Trophoblast cell (in vitro differentiated cells and primary cell): Measurements from ENCODE around the gene WDR5B.
"Not testable (repeated sequence)": the region's sequence is repeated elsewhere in the genome, so short reads cannot be mapped to it uniquely, and the experiment has no call there.

ENCODE experiments used
- DNase-seq, 2 donors: peaks; one replicate each; pipeline ENCODE4 v3.0.0-alpha.2; 2016
- H2AFZ ChIP-seq: 2 replicates; pipeline ENCODE4 v1.6.1; 2013; ENCODE audit warnings: low read length, moderate library complexity, mild to moderate bottlenecking; ENCODE audit not compliant: insufficient read depth, poor library complexity
- H2AK5ac ChIP-seq: 2 replicates; pipeline ENCODE4 v1.6.1; 2013; ENCODE audit warnings: mild to moderate bottlenecking, low read length
- H2BK120ac ChIP-seq: 2 replicates; pipeline ENCODE4 v1.6.1; 2013; ENCODE audit warnings: low read length, mild to moderate bottlenecking, moderate library complexity; ENCODE audit not compliant: insufficient read depth, poor library complexity
- H2BK12ac ChIP-seq: 2 replicates; pipeline ENCODE4 v1.6.1; 2013; ENCODE audit warnings: mild to moderate bottlenecking, low read length, moderate library complexity
- H2BK5ac ChIP-seq: 2 replicates; pipeline ENCODE4 v1.6.1; 2013; ENCODE audit warnings: low read length, low read depth, moderate library complexity, mild to moderate bottlenecking; ENCODE audit not compliant: poor library complexity
- H3K14ac ChIP-seq: 2 replicates; pipeline ENCODE4 v1.6.1; 2013; ENCODE audit warnings: mild to moderate bottlenecking, low read length
- H3K18ac ChIP-seq: 2 replicates; pipeline ENCODE4 v1.6.1; 2013; ENCODE audit warnings: mild to moderate bottlenecking, low read length
- H3K23ac ChIP-seq: 2 replicates; pipeline ENCODE4 v1.6.1; 2013; ENCODE audit warnings: low read length
- H3K27ac ChIP-seq: 2 replicates; pipeline ENCODE4 v1.5.1; 2013; ENCODE audit warnings: low read depth, mild to moderate bottlenecking, inconsistent platforms, low read length, moderate library complexity
- H3K27me3 ChIP-seq: 2 replicates; pipeline ENCODE4 v1.6.1; 2013; ENCODE audit warnings: inconsistent platforms, mild to moderate bottlenecking, low read length, moderate library complexity; ENCODE audit not compliant: insufficient read depth
- H3K36me3 ChIP-seq, 2 experiments: 1 replicate in 1 of 2; 2 replicates in 1 of 2; pipeline ENCODE4 v1.6.1; 2013; ENCODE audit warnings: low read length in 2 of 2, mild to moderate bottlenecking in 2 of 2, moderate library complexity in 1 of 2; ENCODE audit not compliant: insufficient read depth in 2 of 2, control insufficient read depth in 1 of 2
- H3K4ac ChIP-seq: 2 replicates; pipeline ENCODE4 v1.6.1; 2013; ENCODE audit warnings: low read depth, mild to moderate bottlenecking, low read length, moderate library complexity
- H3K4me1 ChIP-seq, 2 experiments: 1 replicate in 1 of 2; 2 replicates in 1 of 2; pipeline ENCODE4 v1.6.1; 2013; ENCODE audit warnings: low read length in 2 of 2, mild to moderate bottlenecking in 2 of 2, moderate library complexity in 1 of 2; ENCODE audit not compliant: insufficient read depth in 2 of 2, control insufficient read depth in 1 of 2
- H3K4me2 ChIP-seq: 2 replicates; pipeline ENCODE4 v1.6.1; 2013; ENCODE audit warnings: inconsistent platforms, mild to moderate bottlenecking, low read length, moderate library complexity
- H3K4me3 ChIP-seq: 2 replicates; pipeline ENCODE4 v1.5.1; 2013; ENCODE audit warnings: mild to moderate bottlenecking, low read depth, low read length, inconsistent platforms
- H3K79me1 ChIP-seq: one replicate; pipeline ENCODE4 v1.6.1; 2013; ENCODE audit warnings: low read length
- H3K79me2 ChIP-seq: 2 replicates; pipeline ENCODE4 v1.6.1; 2013; ENCODE audit warnings: low read length, mild to moderate bottlenecking; ENCODE audit not compliant: control insufficient read depth, insufficient read depth, poor library complexity
- H3K9ac ChIP-seq: 2 replicates; pipeline ENCODE4 v1.6.1; 2013; ENCODE audit warnings: mild to moderate bottlenecking, low read length
- H3K9me3 ChIP-seq: 2 replicates; pipeline ENCODE4 v1.6.1; 2013; ENCODE audit warnings: low read depth, mild to moderate bottlenecking, control low read depth, inconsistent platforms, low read length; ENCODE audit not compliant: insufficient read depth
- H4K12ac ChIP-seq: 2 replicates; pipeline ENCODE4 v1.6.1; 2013; ENCODE audit warnings: low read depth, mild to moderate bottlenecking, low read length, moderate library complexity
- H4K8ac ChIP-seq: 2 replicates; pipeline ENCODE4 v1.6.1; 2013; ENCODE audit warnings: low read depth, mild to moderate bottlenecking, low read length, moderate library complexity
- H4K91ac ChIP-seq: one replicate; pipeline ENCODE4 v1.6.1; 2013; ENCODE audit warnings: low read depth, mild to moderate bottlenecking, low read length, moderate library complexity
- WGBS: extraction: QIAGEN DNeasy Blood & Tissue Kit; methylation state at CpG from one replicate; pipeline ENCODE4 v1.1.7; 2013; ENCODE audit warnings: missing lambda C conversion rate; ENCODE audit not compliant: insufficient read length, insufficient coverage; ENCODE audit errors: extremely low coverage; 5-methylcytosine and 5-hydroxymethylcytosine counted together

Gene WDR5B

DNA sequence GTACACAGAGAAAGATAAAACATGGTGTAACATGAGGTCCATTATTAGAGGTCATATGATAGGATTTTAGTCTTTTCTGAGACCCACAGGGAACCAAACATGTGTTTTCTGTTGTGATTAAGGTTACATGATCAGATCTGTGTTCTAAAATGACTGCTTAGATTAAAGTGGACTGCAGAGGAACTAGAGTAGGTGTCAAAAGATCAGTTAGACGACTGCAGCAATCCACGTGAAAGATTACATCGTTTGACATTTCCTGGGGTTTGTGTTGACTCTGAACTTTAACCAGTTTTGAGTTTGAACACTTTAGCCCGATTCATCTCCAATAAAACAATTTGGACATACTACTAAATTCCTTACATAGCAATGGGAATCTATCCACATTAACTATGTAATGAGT is 37.9 kb downstream of the WDR5B start:
- Histone ChIP-seq H3K4me2 (no peak overlapping the region), H3K18ac (no peak overlapping the region), H2AK5ac (no peak overlapping the region), H3K9ac (no peak overlapping the region), H3K79me1 (no peaks in the 10 kb centered on the region), H3K4me3 (no peak overlapping the region), H2BK12ac (no peak overlapping the region), H3K36me3 (no peaks in the 10 kb centered on the region), H3K27me3 (no peaks in the 10 kb centered on the region), H3K4me1 (no peaks in the 10 kb centered on the region), H3K9me3 (no peaks in the 10 kb centered on the region), H4K8ac (no peak overlapping the region), H2BK5ac (no peak overlapping the region), H3K4ac (no peak overlapping the region), H4K91ac (no peak overlapping the region), H3K79me2 (peaks cover 3% of the 10 kb centered on the region), H2BK120ac (no peak overlapping the region), H2AFZ (no peak overlapping the region), H4K12ac (no peak overlapping the region), H3K23ac (no peak overlapping the region), H3K27ac (no peak overlapping the region), H3K14ac (no peak overlapping the region)
- WGBS = no CpG with 5 or more reads among the region's 4 CpGs
- no peak for DNase-seq

GRCh38 chr3:122374034-122374433 is 41.8 kb downstream of the WDR5B start:
- no peak for DNase-seq
- Histone ChIP-seq H3K9me3 (no peaks in the 10 kb centered on the region), H2BK120ac (no peak overlapping the region), H3K27ac (no peak overlapping the region), H3K9ac (no peak overlapping the region), H2AK5ac (no peak overlapping the region), H2BK12ac (no peak overlapping the region), H2AFZ (no peak overlapping the region), H2BK5ac (no peak overlapping the region), H3K14ac (no peak overlapping the region), H3K4me3 (no peak overlapping the region), H3K18ac (no peak overlapping the region), H3K36me3 (peaks cover 2% of the 10 kb centered on the region in 2 experiments), H3K4ac (no peak overlapping the region), H3K4me2 (no peak overlapping the region), H3K4me1 (no peaks in the 10 kb centered on the region), H4K91ac (no peak overlapping the region), H3K23ac (no peak overlapping the region), H3K79me2 (no peaks in the 10 kb centered on the region), H4K8ac (no peak overlapping the region), H4K12ac (no peak overlapping the region), H3K27me3 (no peaks in the 10 kb centered on the region), H3K79me1 (no peaks in the 10 kb centered on the region)
- no CpG with 5 or more reads among the region's 1 CpG for WGBS

DNA sequence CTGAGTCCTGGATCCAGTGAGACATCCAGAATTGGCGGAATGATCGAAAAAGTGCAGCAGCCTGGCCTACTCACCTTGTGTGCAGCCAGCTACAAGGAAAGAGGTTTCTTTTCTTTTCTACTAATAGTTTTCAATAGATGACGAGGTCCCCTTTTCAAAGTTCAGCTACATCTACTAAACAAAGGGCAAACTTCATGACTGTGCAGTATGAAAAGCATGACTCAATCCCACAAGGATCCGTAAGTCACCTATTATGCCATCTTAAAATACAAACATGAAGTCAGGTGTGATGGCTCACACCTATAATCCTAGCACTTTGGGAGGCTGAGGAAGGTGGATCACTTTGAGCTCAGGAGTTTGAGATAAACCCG is 49.5 kb downstream of the WDR5B start:
- no peak overlapping the region for H3K27ac ChIP-seq
- no peak overlapping the region for H2BK5ac ChIP-seq
- H4K91ac ChIP-seq = no peak overlapping the region
- H3K79me2 ChIP-seq = no peaks in the 10 kb centered on the region
- H3K27me3 ChIP-seq = no peaks in the 10 kb centered on the region
- peaks cover 5 to 12% of the 10 kb centered on the region in 2 experiments for H3K36me3 ChIP-seq
- no peak overlapping the region for H3K9ac ChIP-seq
- H2AFZ ChIP-seq = no peak overlapping the region
- H3K79me1 ChIP-seq = no peaks in the 10 kb centered on the region
- WGBS = no CpG with 5 or more reads among the region's 5 CpGs
- H4K8ac ChIP-seq = no peak overlapping the region
- H3K9me3 ChIP-seq = no peaks in the 10 kb centered on the region
- no peak overlapping the region for H3K14ac ChIP-seq
- H2AK5ac ChIP-seq = no peak overlapping the region
- no peak overlapping the region for H2BK12ac ChIP-seq
- H3K4me2 ChIP-seq = no peak overlapping the region
- no peak overlapping the region for H3K18ac ChIP-seq
- no peak overlapping the region for H3K4ac ChIP-seq
- no peak overlapping the region for H3K4me3 ChIP-seq
- DNase-seq = no peak
- no peak overlapping the region for H4K12ac ChIP-seq
- H2BK120ac ChIP-seq = no peak overlapping the region
- no peak overlapping the region for H3K23ac ChIP-seq
- no peaks in the 10 kb centered on the region for H3K4me1 ChIP-seq

DNA sequence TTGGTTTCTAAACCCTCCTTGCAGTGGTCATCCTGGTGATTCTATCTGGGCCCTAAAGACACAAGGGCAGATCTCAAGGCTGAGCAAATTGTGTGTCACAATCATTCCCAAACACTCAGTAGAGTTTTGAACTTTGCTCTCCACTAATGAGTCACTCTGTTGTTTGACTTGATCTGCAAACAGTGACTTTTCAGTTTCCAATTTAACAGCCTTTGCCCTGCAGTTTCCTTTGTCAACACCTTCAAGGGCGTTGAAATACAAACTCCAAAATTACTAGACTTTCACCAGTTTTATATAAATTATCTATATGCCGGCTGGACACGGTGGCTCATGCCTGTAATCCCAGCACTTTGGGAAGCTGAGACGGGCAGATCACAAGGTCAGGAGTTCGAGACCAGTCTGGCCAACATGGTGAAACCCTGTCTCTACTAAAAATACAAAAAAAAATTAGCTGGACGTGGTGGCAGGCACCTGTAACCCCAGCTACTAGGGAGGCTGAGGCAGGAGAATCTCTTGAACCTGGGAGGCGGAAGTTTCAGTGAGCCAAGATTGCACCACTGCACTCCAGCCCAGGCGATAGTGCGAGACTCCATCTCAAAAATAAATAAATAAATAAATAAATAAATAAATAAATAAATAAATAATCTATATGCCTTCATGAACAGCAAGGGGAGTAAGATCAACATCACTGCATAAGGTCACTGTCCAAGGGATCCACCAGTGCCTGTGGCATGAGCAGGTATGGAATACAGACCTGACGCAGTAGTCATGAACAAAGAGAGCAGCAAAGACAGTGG is 50.1 kb downstream of the WDR5B start:
- H2AK5ac ChIP-seq, H3K4ac ChIP-seq, H3K14ac ChIP-seq, H4K12ac ChIP-seq, H2BK5ac ChIP-seq, H3K4me2 ChIP-seq, H3K9me3 ChIP-seq, H2BK120ac ChIP-seq, H3K9ac ChIP-seq, H2AFZ ChIP-seq, H4K8ac ChIP-seq, H3K18ac ChIP-seq, H3K4me3 ChIP-seq, H3K4me1 ChIP-seq, H4K91ac ChIP-seq, H3K79me1 ChIP-seq, H3K27me3 ChIP-seq, H3K23ac ChIP-seq, H3K79me2 ChIP-seq, H2BK12ac ChIP-seq, H3K27ac ChIP-seq: not testable (repeated sequence)
- DNase-seq = peak; percentile 42 to 81
- WGBS = no CpG with 5 or more reads among the region's 10 CpGs
- H3K36me3 ChIP-seq = peaks cover 5 to 12% of the 10 kb centered on the region in 2 experiments
